Uterus (tissue), 2 donors: ENCODE measurements around the gene RTKN.

ENCODE experiments used
- POLR2A ChIP-seq, 2 donors: fragments of 450-650 bp; IDR thresholded peaks; one replicate each; pipeline ENCODE4 v1.6.1; 2016; ENCODE audit warnings: antibody characterized with exemption in 2 of 2, mild to moderate bottlenecking in 1 of 2, moderate library complexity in 1 of 2
- TF ChIP-seq, protein P1 (sequence below), 4 experiments: fragments of 200-600 bp in 2 of 4; fragments of 450-650 bp in 2 of 4; sonication (generic) in 2 of 4; IDR thresholded peaks; one replicate each; pipeline ENCODE4 v1.5.1; 2016 to 2019; ENCODE audit warnings: antibody characterized with exemption in 4 of 4, mild to moderate bottlenecking in 2 of 4, moderate library complexity in 1 of 4

DNA sequence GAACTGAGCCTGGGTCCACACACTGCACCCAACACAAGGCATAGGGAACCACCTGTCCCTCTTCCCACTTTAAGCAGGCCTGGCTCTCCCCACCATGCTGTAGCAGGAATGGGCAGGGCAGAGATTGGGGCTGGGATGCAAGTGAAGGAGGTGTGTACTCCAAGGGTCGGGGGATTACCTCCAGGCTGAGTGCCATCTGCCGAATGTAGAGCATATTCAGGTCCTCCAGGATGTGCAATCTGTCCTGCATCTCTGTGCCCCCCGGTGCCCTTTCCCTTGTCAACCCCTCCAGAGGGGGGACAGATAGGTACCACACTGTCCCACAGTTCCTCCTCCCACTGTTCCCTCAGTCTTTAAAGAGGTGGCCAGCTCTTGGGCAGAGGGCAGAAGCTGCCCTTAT lies 2.4 kb downstream of the RTKN start:
- TF ChIP-seq, protein P1, sequence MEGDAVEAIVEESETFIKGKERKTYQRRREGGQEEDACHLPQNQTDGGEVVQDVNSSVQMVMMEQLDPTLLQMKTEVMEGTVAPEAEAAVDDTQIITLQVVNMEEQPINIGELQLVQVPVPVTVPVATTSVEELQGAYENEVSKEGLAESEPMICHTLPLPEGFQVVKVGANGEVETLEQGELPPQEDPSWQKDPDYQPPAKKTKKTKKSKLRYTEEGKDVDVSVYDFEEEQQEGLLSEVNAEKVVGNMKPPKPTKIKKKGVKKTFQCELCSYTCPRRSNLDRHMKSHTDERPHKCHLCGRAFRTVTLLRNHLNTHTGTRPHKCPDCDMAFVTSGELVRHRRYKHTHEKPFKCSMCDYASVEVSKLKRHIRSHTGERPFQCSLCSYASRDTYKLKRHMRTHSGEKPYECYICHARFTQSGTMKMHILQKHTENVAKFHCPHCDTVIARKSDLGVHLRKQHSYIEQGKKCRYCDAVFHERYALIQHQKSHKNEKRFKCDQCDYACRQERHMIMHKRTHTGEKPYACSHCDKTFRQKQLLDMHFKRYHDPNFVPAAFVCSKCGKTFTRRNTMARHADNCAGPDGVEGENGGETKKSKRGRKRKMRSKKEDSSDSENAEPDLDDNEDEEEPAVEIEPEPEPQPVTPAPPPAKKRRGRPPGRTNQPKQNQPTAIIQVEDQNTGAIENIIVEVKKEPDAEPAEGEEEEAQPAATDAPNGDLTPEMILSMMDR (IDR thresholded peaks at IDR 0.05) = no peak
- no peak for TF ChIP-seq POLR2A (IDR thresholded peaks at IDR 0.05)
